Tibial nerve (tissue), 4 donors: ENCODE measurements around the gene C3. TPM values are rescaled to one million over a fixed set of nuclear protein-coding genes. Genes with fewer than 3 reads are reported as not detected.
A peak's percentile ranks its signal among the peaks of the same experiment; 100 is the strongest.

Source experiments
- DNase-seq, 2 donors: peaks; one replicate each; pipeline ENCODE4 v3.0.0-alpha.2; 2019; ENCODE audit warnings: low spot score in 2 of 2
- H3K27ac ChIP-seq, 4 donors: fragments of 200-600 bp; sonication (generic) in 3 of 4; one replicate each; pipeline ENCODE4 v1.5.1; 2017 to 2019; ENCODE audit warnings: mild to moderate bottlenecking in 1 of 4
- H3K27me3 ChIP-seq, 2 donors: fragments of 200-600 bp; sonication (generic) in 1 of 2; one replicate each; pipeline versions ENCODE4 v1.5.1 to v1.6.0; 2017 to 2019
- H3K36me3 ChIP-seq, 3 donors: fragments of 200-600 bp; sonication (generic); one replicate each; pipeline ENCODE4 v1.5.1; 2018 to 2019
- H3K4me1 ChIP-seq, 4 donors: fragments of 200-600 bp; sonication (generic) in 3 of 4; one replicate each; pipeline ENCODE4 v1.5.1; 2017 to 2019
- H3K4me3 ChIP-seq, 4 donors: fragments of 200-600 bp; sonication (generic) in 3 of 4; one replicate each; pipeline ENCODE4 v1.5.1; 2017 to 2019; ENCODE audit warnings: mild to moderate bottlenecking in 1 of 4, moderate library complexity in 1 of 4
- H3K9me3 ChIP-seq, 4 donors: fragments of 200-600 bp; sonication (generic) in 3 of 4; one replicate each; pipeline ENCODE4 v1.5.1; 2017 to 2019
- CTCF ChIP-seq, 5 experiments: fragments of 200-600 bp in 3 of 5; fragments of 450-650 bp in 2 of 5; sonication (generic) in 3 of 5; IDR thresholded peaks; one replicate each; pipeline ENCODE4 v1.5.1; 2016 to 2019; ENCODE audit warnings: antibody characterized with exemption in 5 of 5, mild to moderate bottlenecking in 3 of 5, moderate library complexity in 2 of 5
- EP300 ChIP-seq, 2 donors: sonication (generic); formaldehyde crosslinking; IDR thresholded peaks; one replicate each; pipeline ENCODE4 v1.6.1; 2017; ENCODE audit warnings: antibody characterized with exemption in 2 of 2, mild to moderate bottlenecking in 1 of 2
- POLR2A ChIP-seq, 2 donors: fragments of 450-650 bp; IDR thresholded peaks; one replicate each; pipeline ENCODE4 v1.6.1; 2017; ENCODE audit warnings: antibody characterized with exemption in 2 of 2, mild to moderate bottlenecking in 2 of 2, moderate library complexity in 2 of 2
- WGBS, 2 donors: methylation state at CpG; one replicate each; pipeline ENCODE4 v1.1.5; 2018; 5-methylcytosine and 5-hydroxymethylcytosine counted together
- total RNA-seq, 4 donors: library from RNA; depleted of rRNA; stranded (reverse); fragments of >200 nt; gene quantifications; one replicate each; pipeline ENCODE4 v1.1.0, GENCODE V29; 2016

The C3 gene
- total RNA-seq, 4 donors from 2014 or later: 256 to 1,128 (median 733) TPM

DNA sequence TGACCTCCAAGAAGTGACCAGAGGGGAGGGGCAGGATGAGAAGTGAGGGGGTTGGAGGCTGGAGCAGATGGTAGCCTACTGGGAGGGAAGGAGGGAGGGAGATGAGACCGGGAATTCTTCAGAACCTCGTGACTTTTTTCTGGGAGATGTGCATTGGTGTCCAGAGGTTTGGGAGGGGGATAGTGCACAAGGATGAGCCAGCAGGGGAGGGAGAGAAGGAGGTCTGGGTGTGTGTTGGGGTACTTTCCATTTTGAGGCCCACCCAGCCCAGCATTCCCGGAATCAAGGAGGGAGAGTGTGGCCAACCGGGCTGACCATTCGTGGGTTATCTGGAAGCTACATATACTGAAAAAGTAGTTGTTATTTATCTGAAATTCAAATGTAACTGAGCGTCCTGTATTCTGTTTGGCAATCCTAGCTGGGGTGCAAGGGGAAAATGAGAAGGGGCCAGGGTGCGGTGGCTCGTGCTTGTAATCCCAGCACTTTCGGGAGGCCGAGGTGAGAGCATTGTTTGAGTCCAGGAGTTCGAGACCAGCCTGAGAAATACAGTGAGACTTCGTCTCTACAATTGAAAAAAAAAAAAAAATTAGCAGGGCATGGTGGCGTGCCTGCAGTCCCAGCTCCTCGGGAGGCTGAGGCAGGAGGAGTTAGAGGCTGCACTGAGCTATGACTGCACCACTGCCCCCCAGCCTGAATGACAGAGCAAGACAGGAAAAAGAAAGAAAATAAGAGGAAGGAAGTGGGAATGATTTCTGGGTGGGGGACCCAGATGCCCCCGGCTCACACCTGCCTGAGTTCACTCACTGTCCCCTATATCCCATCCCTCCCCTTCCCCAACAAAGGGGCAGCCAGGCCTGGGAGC is 4.4 kb upstream of the C3 start:
- no peak for DNase-seq
- TF ChIP-seq POLR2A (IDR thresholded peaks at IDR 0.05) (no peak), EP300 (IDR thresholded peaks at IDR 0.05) (no peak), CTCF (IDR thresholded peaks at IDR 0.05) (no peak)
- peaks cover 0 to 64% (median 13%) of the 10 kb centered on the region in 4 donors for H3K4me1 ChIP-seq
- no peak overlapping the region for H3K27ac ChIP-seq
- no peaks in the 10 kb centered on the region for H3K9me3 ChIP-seq
- H3K4me3 ChIP-seq: no peak overlapping the region
- 68 to 72% methylated on average over 15 of the region's 15 CpGs for WGBS, 2 donors
- H3K36me3 ChIP-seq: peaks cover 0 to under 1% (median 0%) of the 10 kb centered on the region in 3 donors
- no peaks in the 10 kb centered on the region for H3K27me3 ChIP-seq

DNA sequence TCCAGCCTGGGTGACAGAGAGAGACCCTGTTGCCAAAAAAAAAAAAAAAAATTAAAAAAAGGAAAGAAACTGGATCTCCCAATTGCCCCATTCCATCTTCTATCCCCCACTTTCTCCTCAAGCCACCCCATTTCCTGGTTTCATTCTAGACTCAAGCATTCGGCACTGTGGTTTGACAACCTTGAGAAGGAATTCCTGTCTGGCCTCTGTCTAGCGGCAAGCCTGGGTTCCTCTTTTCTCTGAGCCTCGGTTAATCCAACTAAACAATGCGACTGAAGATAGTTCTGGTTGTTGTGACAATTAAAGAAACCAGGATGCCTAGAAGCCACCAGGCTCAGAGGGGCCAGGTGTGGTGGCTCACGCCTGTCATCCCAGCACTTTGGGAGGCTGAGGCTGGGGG is 3.3 kb upstream of the C3 start:
- Histone ChIP-seq H3K36me3 (no peaks in the 10 kb centered on the region), H3K27ac (peak overlapping the region in 2 of 4 donors; percentile 62 to 63), H3K4me3 (no peak overlapping the region), H3K27me3 (no peaks in the 10 kb centered on the region), H3K9me3 (no peaks in the 10 kb centered on the region), H3K4me1 (peaks cover 0 to 53% (median 12%) of the 10 kb centered on the region in 4 donors)
- TF ChIP-seq EP300 (IDR thresholded peaks at IDR 0.05) (no peak), POLR2A (IDR thresholded peaks at IDR 0.05) (no peak), CTCF (IDR thresholded peaks at IDR 0.05) (no peak)
- 73 to 79% methylated on average over 5 of the region's 5 CpGs for WGBS, 2 donors
- DNase-seq: no peak

DNA sequence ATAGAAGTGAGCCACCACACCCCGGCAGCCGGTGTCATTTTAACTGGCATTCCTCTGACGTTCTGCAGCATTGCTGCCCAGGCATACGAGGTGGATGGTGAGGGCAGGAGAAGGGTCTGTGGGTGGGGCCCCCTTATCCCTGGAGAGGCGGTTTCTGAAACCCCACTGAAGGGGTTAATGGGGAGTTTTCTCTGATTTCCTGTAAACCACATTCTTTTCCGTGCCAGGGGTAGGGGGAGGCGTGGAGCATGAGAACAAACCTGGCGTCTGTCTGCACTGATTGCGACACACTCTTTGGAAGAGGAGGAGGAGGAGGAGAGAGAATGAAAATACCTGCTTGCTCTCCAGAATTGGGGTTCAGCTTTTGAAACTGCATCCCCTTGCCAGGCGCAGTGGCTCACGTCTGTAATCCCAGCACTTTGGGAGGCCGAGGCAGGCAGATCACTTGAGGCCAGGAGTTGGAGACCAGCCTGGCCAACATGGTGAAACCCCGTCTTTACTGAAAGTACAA is 2.7 kb upstream of the C3 start:
- 16 to 21% methylated on average over 12 to 13 of the region's 13 CpGs for WGBS, 2 donors
- H3K9me3 ChIP-seq: no peaks in the 10 kb centered on the region
- no peaks in the 10 kb centered on the region for H3K27me3 ChIP-seq
- H3K4me3 ChIP-seq: no peak overlapping the region
- TF ChIP-seq POLR2A (IDR thresholded peaks at IDR 0.05) (no peak), CTCF (IDR thresholded peaks at IDR 0.05) (no peak), EP300 (IDR thresholded peaks at IDR 0.05) (peak in 1 of 2 donors; percentile 56)
- peak in 1 of 2 donors; percentile 71 for DNase-seq
- H3K4me1 ChIP-seq: peaks cover 0 to 49% (median 10%) of the 10 kb centered on the region in 4 donors
- H3K36me3 ChIP-seq: no peaks in the 10 kb centered on the region
- peak overlapping the region in 3 of 4 donors; percentile 55 to 63 (median 62) for H3K27ac ChIP-seq

- Histone ChIP-seq H3K4me3 (no peak overlapping the region), H3K27me3 (no peaks in the 10 kb centered on the region), H3K9me3 (no peaks in the 10 kb centered on the region), H3K36me3 (no peaks in the 10 kb centered on the region), H3K4me1 (peaks cover 0 to 51% (median 10%) of the 10 kb centered on the region in 4 donors), H3K27ac (no peak overlapping the region)
- no peak for DNase-seq
- WGBS, 2 donors: 76 to 81% methylated on average over 5 of the region's 5 CpGs
- TF ChIP-seq EP300 (IDR thresholded peaks at IDR 0.05) (no peak), POLR2A (IDR thresholded peaks at IDR 0.05) (no peak), CTCF (IDR thresholded peaks at IDR 0.05) (no peak)
Observed at GRCh38 chr19:6721773-6722172, 1.3 kb upstream of the C3 start.

- Histone ChIP-seq H3K4me1 (peaks cover 0 to 51% (median 10%) of the 10 kb centered on the region in 4 donors), H3K27me3 (no peaks in the 10 kb centered on the region), H3K27ac (peak overlapping the region in 3 of 4 donors; percentile 10 to 71 (median 18)), H3K4me3 (no peak overlapping the region), H3K9me3 (no peaks in the 10 kb centered on the region), H3K36me3 (no peaks in the 10 kb centered on the region)
- TF ChIP-seq POLR2A (IDR thresholded peaks at IDR 0.05) (no peak), CTCF (IDR thresholded peaks at IDR 0.05) (no peak), EP300 (IDR thresholded peaks at IDR 0.05) (no peak)
- no peak for DNase-seq
Observed at GRCh38 chr19:6721138-6721474, 656 bp upstream of the C3 start.
